ENCODE results near the gene COA6. TPM values are rescaled to one million over a fixed set of nuclear protein-coding genes. Genes with fewer than 3 reads are reported as not detected.

COA6 gene
- total and polyA plus RNA-seq, 2 of the 13 experiments (the other 11 are each of a cell fraction or from before 2014, with no cell fraction given), result 32.4 to 104 TPM

GRCh38 chr1:234348964-234349363 is 24.3 kb upstream of the COA6 start (continued):
- TF ChIP-seq FUBP1 (CRISPR knock-in tag; IDR thresholded peaks at IDR 0.05; ENCODE audit: borderline replicate concordance), result no peak
- TF ChIP-seq GRHL1 (CRISPR knock-in tag; conservative IDR thresholded peaks at IDR 0.05), result no peak
- no peak for TF ChIP-seq TRIM22 (IDR thresholded peaks at IDR 0.05)
- no peak for TF ChIP-seq ZNF776 (CRISPR knock-in tag; IDR thresholded peaks at IDR 0.05)
- no peak for TF ChIP-seq RAD51 (IDR thresholded peaks at IDR 0.05; ENCODE audit: borderline replicate concordance)
- TF ChIP-seq, protein P1, sequence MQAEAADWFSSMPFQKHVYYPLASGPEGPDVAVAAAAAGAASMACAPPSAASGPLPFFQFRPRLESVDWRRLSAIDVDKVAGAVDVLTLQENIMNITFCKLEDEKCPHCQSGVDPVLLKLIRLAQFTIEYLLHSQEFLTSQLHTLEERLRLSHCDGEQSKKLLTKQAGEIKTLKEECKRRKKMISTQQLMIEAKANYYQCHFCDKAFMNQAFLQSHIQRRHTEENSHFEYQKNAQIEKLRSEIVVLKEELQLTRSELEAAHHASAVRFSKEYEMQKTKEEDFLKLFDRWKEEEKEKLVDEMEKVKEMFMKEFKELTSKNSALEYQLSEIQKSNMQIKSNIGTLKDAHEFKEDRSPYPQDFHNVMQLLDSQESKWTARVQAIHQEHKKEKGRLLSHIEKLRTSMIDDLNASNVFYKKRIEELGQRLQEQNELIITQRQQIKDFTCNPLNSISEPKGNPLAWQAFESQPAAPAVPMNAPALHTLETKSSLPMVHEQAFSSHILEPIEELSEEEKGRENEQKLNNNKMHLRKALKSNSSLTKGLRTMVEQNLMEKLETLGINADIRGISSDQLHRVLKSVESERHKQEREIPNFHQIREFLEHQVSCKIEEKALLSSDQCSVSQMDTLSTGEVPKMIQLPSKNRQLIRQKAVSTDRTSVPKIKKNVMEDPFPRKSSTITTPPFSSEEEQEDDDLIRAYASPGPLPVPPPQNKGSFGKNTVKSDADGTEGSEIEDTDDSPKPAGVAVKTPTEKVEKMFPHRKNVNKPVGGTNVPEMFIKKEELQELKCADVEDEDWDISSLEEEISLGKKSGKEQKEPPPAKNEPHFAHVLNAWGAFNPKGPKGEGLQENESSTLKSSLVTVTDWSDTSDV (CRISPR knock-in tag; IDR thresholded peaks at IDR 0.05), result no peak
- no peak for TF ChIP-seq HOXA9 (CRISPR knock-in tag; IDR thresholded peaks at IDR 0.05; ENCODE audit: borderline replicate concordance)
- no peak for TF ChIP-seq ZNF253 (CRISPR knock-in tag; IDR thresholded peaks at IDR 0.05; ENCODE audit: borderline replicate concordance)
- no peak for TF ChIP-seq KLF9 (CRISPR knock-in tag; IDR thresholded peaks at IDR 0.05; ENCODE audit: low read depth)
- TF ChIP-seq, protein P2, sequence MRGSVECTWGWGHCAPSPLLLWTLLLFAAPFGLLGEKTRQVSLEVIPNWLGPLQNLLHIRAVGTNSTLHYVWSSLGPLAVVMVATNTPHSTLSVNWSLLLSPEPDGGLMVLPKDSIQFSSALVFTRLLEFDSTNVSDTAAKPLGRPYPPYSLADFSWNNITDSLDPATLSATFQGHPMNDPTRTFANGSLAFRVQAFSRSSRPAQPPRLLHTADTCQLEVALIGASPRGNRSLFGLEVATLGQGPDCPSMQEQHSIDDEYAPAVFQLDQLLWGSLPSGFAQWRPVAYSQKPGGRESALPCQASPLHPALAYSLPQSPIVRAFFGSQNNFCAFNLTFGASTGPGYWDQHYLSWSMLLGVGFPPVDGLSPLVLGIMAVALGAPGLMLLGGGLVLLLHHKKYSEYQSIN (CRISPR knock-in tag; IDR thresholded peaks at IDR 0.05; ENCODE audit: borderline replicate concordance), result no peak
- TF ChIP-seq ZZZ3 (CRISPR knock-in tag; IDR thresholded peaks at IDR 0.05; ENCODE audit: borderline replicate concordance), result no peak
- TF ChIP-seq HMG20A (CRISPR knock-in tag; IDR thresholded peaks at IDR 0.05; ENCODE audit: borderline replicate concordance), result 0 out of 2 replicates have a peak, but pooled peaks have one; percentile 25
- TF ChIP-seq ZBTB46 (CRISPR knock-in tag; IDR thresholded peaks at IDR 0.05; ENCODE audit: borderline replicate concordance), result no peak
- TF ChIP-seq IKZF4 (CRISPR knock-in tag; IDR thresholded peaks at IDR 0.05; ENCODE audit: borderline replicate concordance, low read depth, not compliant biosample characterization), result no peak
- no peak for TF ChIP-seq ZNF850 (CRISPR knock-in tag; conservative IDR thresholded peaks at IDR 0.05)
- TF ChIP-seq, protein P3, sequence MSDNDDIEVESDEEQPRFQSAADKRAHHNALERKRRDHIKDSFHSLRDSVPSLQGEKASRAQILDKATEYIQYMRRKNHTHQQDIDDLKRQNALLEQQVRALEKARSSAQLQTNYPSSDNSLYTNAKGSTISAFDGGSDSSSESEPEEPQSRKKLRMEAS (IDR thresholded peaks at IDR 0.05), result 0 out of 2 replicates have a peak, but pooled peaks have one; percentile 48
- no peak for TF ChIP-seq TMF1 (CRISPR knock-in tag; IDR thresholded peaks at IDR 0.05; ENCODE audit: low read depth)
- peak; percentile 15 for TF ChIP-seq TEAD3 (CRISPR knock-in tag; optimal IDR thresholded peaks at IDR 0.05; ENCODE audit: borderline replicate concordance)
- TF ChIP-seq ZSCAN30 (CRISPR knock-in tag; IDR thresholded peaks at IDR 0.05), result no peak

Data from HepG2 (cell line).